LNCAP (cell line): ENCODE results near the gene POLRMT.

Source experiments
- TF ChIP-seq, protein P1 (sequence below): fragments of 450-650 bp; IDR thresholded peaks from 2 replicates; pipeline ENCODE4 v1.5.1; 2017; ENCODE audit warnings: mild to moderate bottlenecking

Gene POLRMT

DNA sequence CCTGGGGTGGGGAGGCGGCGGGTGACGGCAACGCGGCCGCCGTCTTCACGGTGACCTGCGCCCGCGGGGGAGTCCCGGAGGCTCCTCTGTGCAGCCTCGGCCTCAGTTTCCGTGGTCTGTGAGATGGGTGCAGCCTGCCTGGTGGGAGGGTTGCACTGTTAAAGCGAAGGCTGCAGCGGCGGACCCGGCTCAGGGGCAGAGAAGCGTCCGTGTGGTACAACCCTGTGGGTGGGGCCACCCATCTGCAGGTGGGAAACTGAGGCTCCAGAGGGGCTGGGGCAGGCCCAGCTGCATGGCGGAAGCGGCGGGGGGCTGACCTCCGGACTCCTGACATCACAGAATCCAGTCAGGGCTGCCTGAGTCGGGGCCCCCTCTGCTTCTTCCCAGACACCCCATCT lies 6.8 kb upstream of the POLRMT start:
- TF ChIP-seq, protein P1, sequence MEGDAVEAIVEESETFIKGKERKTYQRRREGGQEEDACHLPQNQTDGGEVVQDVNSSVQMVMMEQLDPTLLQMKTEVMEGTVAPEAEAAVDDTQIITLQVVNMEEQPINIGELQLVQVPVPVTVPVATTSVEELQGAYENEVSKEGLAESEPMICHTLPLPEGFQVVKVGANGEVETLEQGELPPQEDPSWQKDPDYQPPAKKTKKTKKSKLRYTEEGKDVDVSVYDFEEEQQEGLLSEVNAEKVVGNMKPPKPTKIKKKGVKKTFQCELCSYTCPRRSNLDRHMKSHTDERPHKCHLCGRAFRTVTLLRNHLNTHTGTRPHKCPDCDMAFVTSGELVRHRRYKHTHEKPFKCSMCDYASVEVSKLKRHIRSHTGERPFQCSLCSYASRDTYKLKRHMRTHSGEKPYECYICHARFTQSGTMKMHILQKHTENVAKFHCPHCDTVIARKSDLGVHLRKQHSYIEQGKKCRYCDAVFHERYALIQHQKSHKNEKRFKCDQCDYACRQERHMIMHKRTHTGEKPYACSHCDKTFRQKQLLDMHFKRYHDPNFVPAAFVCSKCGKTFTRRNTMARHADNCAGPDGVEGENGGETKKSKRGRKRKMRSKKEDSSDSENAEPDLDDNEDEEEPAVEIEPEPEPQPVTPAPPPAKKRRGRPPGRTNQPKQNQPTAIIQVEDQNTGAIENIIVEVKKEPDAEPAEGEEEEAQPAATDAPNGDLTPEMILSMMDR, result no peak

DNA sequence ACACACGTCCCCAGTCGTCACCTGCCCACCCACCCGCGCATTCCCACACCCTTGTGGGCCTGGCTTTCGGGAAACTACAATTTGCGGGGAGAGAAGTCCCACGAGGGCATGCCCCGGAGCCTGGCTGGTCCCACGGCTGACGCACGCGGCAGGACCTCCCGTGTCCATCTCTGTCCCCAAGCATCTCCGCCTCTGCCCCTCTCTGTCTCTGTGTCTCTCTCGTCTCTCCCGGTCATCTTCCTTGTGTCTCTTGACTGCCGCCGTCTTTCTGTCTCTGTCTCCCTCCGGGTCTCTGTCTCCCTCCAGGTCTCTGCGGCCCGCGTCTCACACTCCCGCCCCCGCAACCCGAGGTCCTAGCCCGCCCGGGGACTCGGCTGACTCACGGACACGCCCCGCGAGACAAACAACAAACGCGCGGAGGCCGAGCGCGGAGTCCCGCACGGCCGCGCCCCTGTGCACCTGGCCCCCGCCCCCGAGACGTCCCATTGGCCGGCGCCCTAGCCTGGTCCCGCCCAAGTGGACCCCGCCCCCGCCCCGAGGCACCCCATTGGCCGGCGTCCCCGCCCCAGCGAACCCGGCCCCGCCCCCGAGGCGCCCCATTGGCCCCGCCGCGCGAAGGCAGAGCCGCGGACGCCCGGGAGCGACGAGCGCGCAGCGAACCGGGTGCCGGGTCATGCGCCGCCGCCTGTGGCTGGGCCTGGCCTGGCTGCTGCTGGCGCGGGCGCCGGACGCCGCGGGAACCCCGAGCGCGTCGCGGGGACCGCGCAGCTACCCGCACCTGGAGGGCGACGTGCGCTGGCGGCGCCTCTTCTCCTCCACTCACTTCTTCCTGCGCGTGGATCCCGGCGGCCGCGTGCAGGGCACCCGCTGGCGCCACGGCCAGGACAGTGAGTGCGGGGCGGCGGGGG lies 6.2 kb upstream of the POLRMT start, which contains the start of gene FGF22:
TSS of gene FGF22 (plus strand) at position 627 of the 908 bp plus-strand sequence. CDS start at position 674, 47 bp downstream.
- TF ChIP-seq, protein P1, result no peak

DNA sequence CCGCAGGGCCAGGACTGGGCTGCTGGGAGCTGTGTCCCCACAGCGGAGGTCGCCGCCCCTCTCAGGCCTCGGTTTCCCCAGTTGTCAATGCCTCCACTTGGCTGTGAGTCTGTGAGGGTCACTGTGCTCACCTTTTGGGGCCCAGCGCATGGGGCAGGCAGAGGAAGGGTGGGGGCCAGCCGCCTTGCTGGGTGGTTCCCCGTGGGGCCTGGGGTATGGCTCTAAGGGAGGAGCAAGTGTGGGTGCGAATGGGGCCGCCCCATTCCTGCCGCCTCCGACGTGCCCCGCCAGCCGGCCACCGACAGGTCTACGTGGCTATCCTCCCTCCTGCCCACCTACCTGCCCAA lies 5.5 kb upstream of the POLRMT start:
- TF ChIP-seq, protein P1, result no peak

DNA sequence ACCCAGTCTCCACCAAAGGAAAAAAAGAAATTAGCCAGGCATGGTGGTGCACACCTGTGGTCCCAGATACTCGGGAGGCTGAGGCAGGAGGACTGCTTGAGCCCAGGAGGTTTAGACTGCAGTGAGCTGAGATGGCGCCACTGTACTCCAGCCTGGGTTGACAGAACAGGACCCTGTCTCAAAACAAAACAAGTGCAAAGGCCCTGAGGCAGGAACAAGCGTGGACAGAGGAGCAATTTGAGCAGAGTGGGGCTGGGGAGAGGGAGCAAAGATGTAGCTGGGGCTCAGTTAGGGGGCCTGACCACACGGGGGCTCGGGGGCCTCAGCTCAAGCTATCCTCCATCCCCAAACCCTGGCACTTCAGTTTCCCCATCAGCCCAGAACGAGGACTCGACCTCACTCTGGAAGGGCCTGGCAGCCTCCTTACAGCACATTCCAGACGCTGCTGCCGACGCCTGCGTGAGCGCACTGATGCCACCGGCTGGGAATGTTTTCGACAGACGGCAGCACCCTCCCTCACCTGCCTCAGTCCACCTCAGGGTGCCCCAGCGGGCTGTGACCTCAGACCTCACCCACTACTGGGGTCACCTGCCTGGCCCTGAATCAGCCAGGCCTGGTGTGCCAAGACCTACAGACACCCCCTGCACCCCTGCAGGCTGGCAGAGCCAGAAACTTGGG lies 1.8 kb upstream of the POLRMT start:
- TF ChIP-seq, protein P1, result no peak

DNA sequence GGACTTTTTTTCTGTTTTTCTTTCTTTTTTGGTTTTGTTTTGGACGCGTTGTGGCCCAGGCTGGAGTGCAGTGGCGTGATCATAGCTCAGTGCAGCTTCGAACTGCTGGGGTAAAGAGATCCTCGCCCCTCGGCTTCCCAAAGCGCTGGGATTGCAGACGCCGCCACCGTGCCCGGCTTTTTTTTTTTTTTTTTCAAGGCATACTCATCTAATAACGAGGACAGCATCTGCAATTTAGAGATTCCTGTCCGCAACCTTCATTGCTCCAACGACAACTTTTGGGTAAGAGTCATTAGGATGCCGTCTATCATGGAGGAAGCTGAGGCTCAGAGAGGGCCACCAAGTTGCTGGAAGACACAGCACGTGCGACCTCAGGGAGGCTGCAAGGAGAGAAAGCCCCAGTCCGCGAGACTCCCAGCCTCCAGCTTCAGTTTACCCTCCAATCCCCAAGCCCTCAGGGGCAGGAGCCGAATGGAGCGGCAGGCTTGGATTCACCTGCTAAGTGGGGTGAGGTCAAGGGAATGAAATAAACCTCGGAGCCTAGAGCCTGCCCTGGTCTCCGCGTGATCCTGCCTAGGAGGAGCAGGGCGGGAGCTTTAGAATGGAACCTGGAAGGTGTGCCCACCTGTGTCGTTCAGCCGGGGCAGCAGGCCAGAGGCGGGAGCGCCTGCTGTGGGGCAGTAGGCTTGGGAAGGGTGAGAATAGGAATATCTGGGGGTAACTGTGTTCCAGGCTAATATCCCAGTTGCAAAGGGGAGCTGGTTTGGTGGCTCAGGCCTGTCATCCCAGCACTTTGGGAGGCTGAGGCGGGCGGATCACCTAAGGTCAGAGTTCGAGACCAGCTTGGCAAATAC lies 676 bp upstream of the POLRMT start:
- TF ChIP-seq, protein P1, result no peak

DNA sequence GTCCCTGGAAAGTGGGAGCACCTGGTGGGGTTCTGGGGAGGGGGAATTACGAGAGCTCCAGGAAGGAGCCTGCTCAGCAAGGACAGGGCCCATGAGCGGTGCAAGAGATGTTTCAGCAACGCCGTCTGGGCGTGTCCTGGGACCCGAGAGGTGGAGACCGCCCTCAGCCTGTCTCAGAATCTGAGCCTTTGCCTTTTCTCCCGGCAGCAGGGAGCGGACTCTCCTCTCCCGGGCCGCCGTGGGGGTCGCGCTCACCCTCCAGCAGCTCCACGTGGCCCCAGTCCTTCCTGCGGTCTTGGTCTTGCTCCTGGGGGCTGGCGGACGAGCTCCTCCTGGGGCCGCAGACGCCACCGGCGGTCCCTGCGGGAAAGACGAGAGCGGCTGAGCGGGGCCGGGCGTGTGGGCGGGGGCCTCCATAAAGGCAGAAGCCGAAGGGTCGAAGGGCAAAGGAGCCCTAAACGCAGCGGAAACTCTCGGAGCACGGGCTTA lies 714 bp downstream of the POLRMT start:
- TF ChIP-seq, protein P1, result no peak
